NCI-H2081 (cell line): Measurements from ENCODE around the gene FAM168A.
A peak's percentile ranks its signal among the peaks of the same experiment; 100 is the strongest.

Experiments used
- DNase-seq, 2 experiments: peaks; one replicate each; lab custom pipeline; 2025; lab: John Stamatoyannopoulos, UW

Gene FAM168A

GRCh38 chr11:73556966-73557365 lies 40.9 kb downstream of the FAM168A start:
- DNase-seq = no peak

- no peak for DNase-seq
Observed at GRCh38 chr11:73555615-73556014, 42.3 kb downstream of the FAM168A start.

GRCh38 chr11:73554671-73555320 lies 43.1 kb downstream of the FAM168A start:
- DNase-seq = no peak

GRCh38 chr11:73553266-73553665 lies 44.6 kb downstream of the FAM168A start:
- no peak for DNase-seq

GRCh38 chr11:73551677-73552076 lies 46.2 kb downstream of the FAM168A start:
- no peak for DNase-seq

- no peak for DNase-seq
Observed at GRCh38 chr11:73549376-73549775, 48.5 kb downstream of the FAM168A start.

GRCh38 chr11:73547706-73548595 lies 50.0 kb downstream of the FAM168A start:
- no peak for DNase-seq

- DNase-seq = no peak
Observed at GRCh38 chr11:73542175-73542574, 55.7 kb downstream of the FAM168A start.

GRCh38 chr11:73539506-73540084 lies 58.3 kb downstream of the FAM168A start:
- no peak for DNase-seq

GRCh38 chr11:73538381-73538872 lies 59.5 kb downstream of the FAM168A start:
- no peak for DNase-seq

GRCh38 chr11:73537969-73538368 lies 59.9 kb downstream of the FAM168A start:
- no peak for DNase-seq

- no peak for DNase-seq
Observed at GRCh38 chr11:73536961-73537360, 61.0 kb downstream of the FAM168A start.

- DNase-seq = no peak
Observed at GRCh38 chr11:73532310-73532709, 65.6 kb downstream of the FAM168A start.

- no peak for DNase-seq
Observed at GRCh38 chr11:73531386-73531785, 66.5 kb downstream of the FAM168A start.

GRCh38 chr11:73530109-73530508 lies 67.8 kb downstream of the FAM168A start:
- DNase-seq = no peak

GRCh38 chr11:73529204-73529530 lies 68.7 kb downstream of the FAM168A start:
- no peak for DNase-seq

GRCh38 chr11:73528483-73529203 lies 69.3 kb downstream of the FAM168A start:
- no peak for DNase-seq

GRCh38 chr11:73528013-73528412 lies 69.9 kb downstream of the FAM168A start:
- no peak for DNase-seq

GRCh38 chr11:73525611-73526010 lies 72.3 kb downstream of the FAM168A start:
- DNase-seq = no peak

- no peak for DNase-seq
Observed at GRCh38 chr11:73524774-73525173, 73.1 kb downstream of the FAM168A start.

- DNase-seq = peak in 1 of 2 experiments; percentile 14
Observed at GRCh38 chr11:73521621-73522020, 76.3 kb downstream of the FAM168A start.

- peak; percentile 19 to 76 for DNase-seq
Observed at GRCh38 chr11:73520353-73521061, 77.4 kb downstream of the FAM168A start.
